T47D (cell line): ENCODE results near the gene MOB3A.

Experiments
- DNase-seq, 2 experiments: peaks; one replicate each; pipeline versions ENCODE4 v3.0.0 to v3.0.0-alpha.2; 2011 to 2012; ENCODE audit warnings: low read depth in 1 of 2, low spot score in 1 of 2
- JUND ChIP-seq: IDR thresholded peaks from 2 replicates; pipeline ENCODE4 v1.6.1; 2012; ENCODE audit warnings: low read depth
- in situ Hi-C: cut with HindIII; loops from 2 replicates; pipeline ENCODE4 v1.10.0; 2016; ENCODE audit warnings: low sequenced_read_pairs, low pct_unique_long_range_greater_than_20kb

MOB3A gene

GRCh38 chr19:2021453-2022140 lies 74.5 kb downstream of the MOB3A start:
- DNase-seq = peak in 1 of 2 experiments; percentile 63
- in situ Hi-C loops = no loop called here
- no peak for TF ChIP-seq JUND
